ENCODE results near the gene ZNF827. TPM values are rescaled to one million over a fixed set of nuclear protein-coding genes. Genes with fewer than 3 reads are reported as not detected.
"Not testable (repeated sequence)": the region's sequence is repeated elsewhere in the genome, so short reads cannot be mapped to it uniquely, and the experiment has no call there.

Gene ZNF827
- total RNA-seq, 4 donors from 2014 or later: 9.3 to 39.4 (median 20.3) TPM

DNA sequence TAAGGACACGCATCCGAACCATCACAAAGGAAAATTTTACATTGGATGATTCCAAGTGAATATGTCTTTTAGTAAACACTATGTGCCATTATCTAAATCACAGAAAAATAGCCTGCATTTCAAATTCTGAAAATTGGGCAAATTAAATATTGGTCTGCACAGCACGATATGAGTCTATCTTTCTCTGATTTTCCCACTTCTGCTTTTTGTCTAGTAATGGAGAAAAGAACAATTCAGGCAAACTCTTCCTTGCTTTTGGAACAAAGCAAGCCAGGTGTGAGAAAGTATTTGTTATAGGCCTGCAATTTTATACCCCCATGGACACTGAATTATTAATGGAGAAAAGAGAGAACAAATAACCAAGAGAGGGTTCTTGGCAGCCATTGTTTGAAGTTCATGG lies 97.8 kb downstream of the ZNF827 start:
- no peak for TF ChIP-seq POLR2AphosphoS5 (IDR thresholded peaks at IDR 0.05)
- WGBS, 2 donors (ENCODE audit: low coverage in 1 of 2): 95 to 100% methylated on average over 3 of the region's 3 CpGs
- Histone ChIP-seq H3K27ac (no peak overlapping the region), H3K4me1 (no peaks in the 10 kb centered on the region), H3K27me3 (no peaks in the 10 kb centered on the region), H3K36me3 (peaks cover 0 to 32% of the 10 kb centered on the region in 2 donors), H3K4me3 (no peak overlapping the region), H3K9me3 (no peaks in the 10 kb centered on the region)
- no peak for ATAC-seq

- no peak overlapping the region for H3K27ac ChIP-seq
- peak; percentile 63 for ATAC-seq
- no peak for TF ChIP-seq POLR2AphosphoS5 (IDR thresholded peaks at IDR 0.05)
- no peak for TF ChIP-seq POLR2A (IDR thresholded peaks at IDR 0.05)
- no peak for TF ChIP-seq EP300 (IDR thresholded peaks at IDR 0.05)
- TF ChIP-seq CTCF (IDR thresholded peaks at IDR 0.05): peak; percentile 17 to 62 (median 46)
- peaks cover 0 to 26% of the 10 kb centered on the region in 2 donors for H3K36me3 ChIP-seq
- no peaks in the 10 kb centered on the region for H3K4me1 ChIP-seq
- H3K4me3 ChIP-seq: no peak overlapping the region
- no peaks in the 10 kb centered on the region for H3K9me3 ChIP-seq
- no peaks in the 10 kb centered on the region for H3K27me3 ChIP-seq
- WGBS, 2 donors (ENCODE audit: low coverage in 1 of 2): 50 to 60% methylated on average over 3 of the region's 3 CpGs
Observed at GRCh38 chr4:145840162-145840768, 98.4 kb downstream of the ZNF827 start.

DNA sequence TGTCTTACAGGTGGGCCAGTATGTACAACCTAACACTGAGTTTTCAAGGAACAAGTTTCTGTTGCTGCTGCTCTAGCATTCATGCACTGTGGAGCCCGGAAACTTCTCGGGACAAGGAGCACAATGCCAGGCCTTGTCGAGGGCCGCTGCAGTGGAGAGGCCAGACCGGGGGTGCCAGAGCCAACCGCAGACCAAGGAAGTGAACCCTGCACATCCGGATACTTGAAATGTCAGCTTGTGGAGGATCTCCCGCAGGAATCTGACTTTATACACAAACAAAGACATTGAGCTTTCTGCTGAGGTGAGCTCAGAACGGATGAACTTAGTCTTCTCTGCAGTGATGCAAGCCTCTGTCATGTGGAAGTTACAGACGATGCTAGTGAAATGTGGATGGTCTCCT lies 99.5 kb downstream of the ZNF827 start:
- TF ChIP-seq POLR2AphosphoS5 (IDR thresholded peaks at IDR 0.05) (no peak), POLR2A (IDR thresholded peaks at IDR 0.05) (no peak), CTCF (IDR thresholded peaks at IDR 0.05) (no peak), EP300 (IDR thresholded peaks at IDR 0.05) (no peak)

GRCh38 chr4:145832384-145832783 lies 106.2 kb downstream of the ZNF827 start:
- H3K27ac ChIP-seq, H3K4me3 ChIP-seq, H3K4me1 ChIP-seq, H3K27me3 ChIP-seq, ATAC-seq, H3K9me3 ChIP-seq: not testable (repeated sequence)
- WGBS, 2 donors (ENCODE audit: low coverage in 1 of 2): 90 to 95% methylated on average over 4 of the region's 4 CpGs
- peaks cover 0 to 12% of the 10 kb centered on the region in 2 donors for H3K36me3 ChIP-seq

More for the DNA sequence above, 99.5 kb downstream of the ZNF827 start:
- whole genome bisulfite sequencing, 2 donors (ENCODE audit: low coverage in 1 of 2): 62 to 73% methylated on average over 2 to 9 of the region's 10 CpGs
- Histone ChIP-seq H3K4me1 (no peaks in the 10 kb centered on the region), H3K36me3 (peaks cover 0 to 16% of the 10 kb centered on the region in 2 donors), H3K9me3 (no peaks in the 10 kb centered on the region), H3K4me3 (no peak overlapping the region), H3K27ac (no peak overlapping the region), H3K27me3 (no peaks in the 10 kb centered on the region)
- ATAC-seq: no peak

DNA sequence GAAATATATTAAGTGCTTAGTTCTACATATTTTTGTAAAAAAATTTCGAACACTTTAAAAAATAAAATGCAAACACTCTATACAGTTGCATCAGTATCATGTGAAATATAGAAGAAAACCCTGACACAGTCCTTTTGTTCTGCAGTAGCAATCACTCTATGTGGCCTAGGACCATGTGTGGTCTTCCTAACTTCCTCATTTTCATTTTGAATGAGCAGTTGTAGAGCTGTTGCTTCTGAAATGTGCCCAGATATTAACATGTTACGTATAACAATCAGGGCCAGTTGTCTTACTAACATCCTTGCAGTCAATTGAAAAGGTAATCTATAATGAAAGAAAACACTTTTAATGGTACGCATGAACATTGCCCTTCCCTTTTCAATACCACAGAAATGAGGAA lies 107.9 kb downstream of the ZNF827 start:
- no peak for ATAC-seq
- TF ChIP-seq POLR2A (IDR thresholded peaks at IDR 0.05) (no peak), POLR2AphosphoS5 (IDR thresholded peaks at IDR 0.05) (no peak), EP300 (IDR thresholded peaks at IDR 0.05) (no peak), CTCF (IDR thresholded peaks at IDR 0.05) (no peak)
- no peak overlapping the region for H3K27ac ChIP-seq
- WGBS, 2 donors (ENCODE audit: low coverage in 1 of 2): 85 to 87% methylated on average over 3 of the region's 3 CpGs
- no peak overlapping the region for H3K4me3 ChIP-seq
- H3K36me3 ChIP-seq: peaks cover 0 to 14% of the 10 kb centered on the region in 2 donors
- no peaks in the 10 kb centered on the region for H3K9me3 ChIP-seq
- H3K4me1 ChIP-seq: no peaks in the 10 kb centered on the region
- no peaks in the 10 kb centered on the region for H3K27me3 ChIP-seq

DNA sequence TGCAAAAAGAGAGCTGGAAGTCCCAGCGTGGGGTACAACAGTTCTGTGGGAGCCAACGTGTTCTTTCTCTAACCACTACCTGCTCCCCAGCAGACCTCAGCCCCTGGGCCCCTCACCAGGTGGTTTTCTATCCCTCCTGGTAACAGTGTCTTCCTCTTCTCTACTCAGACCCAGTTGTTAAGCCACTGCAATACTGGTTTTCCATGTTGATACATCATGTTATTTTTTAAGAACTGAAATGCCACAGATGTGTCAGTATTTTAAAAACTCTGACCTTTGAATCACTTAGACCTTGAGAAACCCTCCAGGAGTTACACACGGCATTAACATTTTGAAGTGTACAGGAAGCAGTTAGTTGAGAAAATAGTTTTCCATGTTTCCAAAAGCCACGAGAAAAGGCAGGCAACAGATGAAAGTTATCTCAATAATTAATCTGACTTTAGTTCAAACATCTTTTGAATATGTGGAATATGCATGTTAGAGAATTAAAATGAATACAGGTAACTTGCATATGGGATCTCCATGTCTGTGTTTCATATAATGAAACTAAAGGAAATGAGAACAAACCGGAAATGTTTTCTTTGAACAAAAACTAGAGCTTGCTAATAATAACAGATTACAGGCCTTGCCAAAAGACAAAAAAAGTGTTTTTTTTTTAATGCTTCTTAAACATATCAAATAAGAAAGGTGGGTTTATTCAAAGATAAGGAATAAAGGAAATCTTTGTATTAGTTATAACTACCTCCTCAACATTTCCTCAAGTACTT lies 108.8 kb downstream of the ZNF827 start:
- TF ChIP-seq EP300 (IDR thresholded peaks at IDR 0.05) (no peak), POLR2A (IDR thresholded peaks at IDR 0.05) (no peak), POLR2AphosphoS5 (IDR thresholded peaks at IDR 0.05) (no peak), CTCF (IDR thresholded peaks at IDR 0.05) (no peak)

More for the DNA sequence above, 108.8 kb downstream of the ZNF827 start:
- H3K27me3 ChIP-seq: no peaks in the 10 kb centered on the region
- no peak overlapping the region for H3K27ac ChIP-seq
- peaks cover 0 to 23% of the 10 kb centered on the region in 2 donors for H3K36me3 ChIP-seq
- ATAC-seq: no peak
- H3K9me3 ChIP-seq: no peaks in the 10 kb centered on the region
- no peak overlapping the region for H3K4me3 ChIP-seq
- H3K4me1 ChIP-seq: no peaks in the 10 kb centered on the region
- WGBS, 2 donors (ENCODE audit: low coverage in 1 of 2): 57 to 72% methylated on average over 5 of the region's 5 CpGs

Measured in gastroesophageal sphincter (tissue), 4 donors.